ENCODE data around the gene SGK1.
"Not testable (repeated sequence)": the region's sequence is repeated elsewhere in the genome, so short reads cannot be mapped to it uniquely, and the experiment has no call there.

SGK1 gene

GRCh38 chr6:134182528-134182927, 135.4 kb downstream of the SGK1 start:
- DNase-seq, result no peak

GRCh38 chr6:134181726-134182125, 136.2 kb downstream of the SGK1 start:
- not testable (repeated sequence) for DNase-seq

GRCh38 chr6:134181251-134181650, 136.7 kb downstream of the SGK1 start:
- not testable (repeated sequence) for DNase-seq

GRCh38 chr6:134180540-134180939, 137.4 kb downstream of the SGK1 start:
- DNase-seq, result not testable (repeated sequence)

GRCh38 chr6:134178161-134179044, 139.5 kb downstream of the SGK1 start:
- no peak for DNase-seq

GRCh38 chr6:134177753-134178160, 140.2 kb downstream of the SGK1 start:
- no peak for DNase-seq

GRCh38 chr6:134177236-134177635, 140.7 kb downstream of the SGK1 start:
- no peak for DNase-seq

- no peak for DNase-seq
Measured at GRCh38 chr6:134176264-134176975, 141.5 kb downstream of the SGK1 start.

- DNase-seq, result no peak
Measured at GRCh38 chr6:134175532-134176263, 142.2 kb downstream of the SGK1 start.

- peak; percentile 92 for DNase-seq
Measured at GRCh38 chr6:134174672-134175531, 143.0 kb downstream of the SGK1 start.

GRCh38 chr6:134173936-134174671, 143.8 kb downstream of the SGK1 start:
- peak; percentile 27 for DNase-seq

- DNase-seq, result no peak
Measured at GRCh38 chr6:134173366-134173725, 144.6 kb downstream of the SGK1 start.

- no peak for DNase-seq
Measured at GRCh38 chr6:134172706-134173365, 145.1 kb downstream of the SGK1 start.

- DNase-seq, result no peak
Measured at GRCh38 chr6:134172020-134172705, 145.7 kb downstream of the SGK1 start.

GRCh38 chr6:134171517-134171916, 146.4 kb downstream of the SGK1 start:
- no peak for DNase-seq

GRCh38 chr6:134170844-134171243, 147.1 kb downstream of the SGK1 start:
- no peak for DNase-seq

GRCh38 chr6:134169871-134170486, 147.9 kb downstream of the SGK1 start:
- DNase-seq, result no peak

- no peak for DNase-seq
Measured at GRCh38 chr6:134168590-134169208, 149.2 kb downstream of the SGK1 start.

GRCh38 chr6:134166511-134167261, 151.2 kb downstream of the SGK1 start:
- no peak for DNase-seq
